Measurements from ENCODE around the gene ITGB7. TPM values are rescaled to one million over a fixed set of nuclear protein-coding genes. Genes with fewer than 3 reads are reported as not detected.

ITGB7 gene
- total and polyA plus RNA-seq, 5 donors from 2014 or later = 279 to 382 (median 324) TPM

DNA sequence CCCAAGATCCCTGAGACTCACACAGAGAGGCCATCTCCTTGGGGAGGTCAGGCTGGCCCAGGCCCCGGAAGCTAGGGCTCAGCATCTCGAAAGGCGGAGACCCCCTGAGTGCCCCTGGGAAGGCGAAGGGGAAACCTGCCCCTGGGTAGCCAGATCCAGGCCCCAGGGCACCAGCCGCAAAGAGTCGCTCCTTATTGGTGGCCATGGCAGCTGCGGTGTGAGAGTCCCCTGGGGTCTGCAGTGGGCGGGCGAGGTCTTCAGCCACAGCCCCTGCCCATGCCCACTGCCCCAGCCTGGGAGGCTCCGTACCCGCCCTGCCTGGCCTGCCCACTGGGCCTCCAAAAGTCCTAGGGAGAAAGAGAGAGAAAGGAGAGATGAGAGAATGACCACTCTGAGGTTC lies 20.3 kb upstream of the ITGB7 start:
- Histone ChIP-seq H3K27me3 (ENCODE audit: control insufficient read depth, insufficient read depth, low read length) (no peaks in the 10 kb centered on the region), H3K36me3 (ENCODE audit: control insufficient read depth, insufficient read depth, low read length) (no peaks in the 10 kb centered on the region), H3K9me3 (ENCODE audit: control insufficient read depth in 2 of 2, low read length in 2 of 2) (no peaks in the 10 kb centered on the region), H3K27ac (ENCODE audit: insufficient read depth, low read length, poor library complexity, severe bottlenecking) (no peak overlapping the region), H3K4me1 (ENCODE audit: control insufficient read depth, insufficient read depth, low read length, poor library complexity, severe bottlenecking) (peaks cover 48% of the 10 kb centered on the region), H3K4me3 (ENCODE audit: low read depth, low read length) (no peak overlapping the region)
- ATAC-seq (ENCODE audit: low read depth in 2 of 2) (no peak), DNase-seq (no peak)
- no peaks in the 10 kb centered on the region for H3K27me3 Mint-ChIP-seq
- peaks cover 4% of the 10 kb centered on the region for H3K36me3 Mint-ChIP-seq
- H3K4me3 Mint-ChIP-seq = no peak overlapping the region
- no peaks in the 10 kb centered on the region for H3K9me3 Mint-ChIP-seq
- H3K27ac Mint-ChIP-seq = peak overlapping the region in 1 of 3 donors; percentile 17
- H3K4me1 Mint-ChIP-seq = peaks cover 6 to 74% (median 44%) of the 10 kb centered on the region in 4 donors

DNA sequence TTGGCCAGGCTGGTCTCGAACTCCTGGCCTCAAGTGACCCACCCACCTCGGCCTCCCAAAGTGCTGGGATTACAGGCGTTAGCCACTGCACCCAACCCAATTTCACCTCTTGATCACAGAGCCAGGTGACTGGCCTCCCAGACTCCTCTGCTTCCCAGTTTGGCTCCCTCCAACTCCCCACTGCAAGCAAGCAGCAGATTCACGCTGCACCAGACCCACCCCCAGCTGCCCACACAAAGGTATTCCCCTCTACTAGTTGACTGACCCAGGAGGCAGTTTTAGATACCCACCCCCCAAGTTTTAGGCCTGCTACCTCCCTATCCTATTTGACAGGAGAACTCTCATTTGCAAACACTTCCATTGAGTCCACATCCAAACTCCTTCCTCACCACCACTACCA lies 19.8 kb upstream of the ITGB7 start:
- no peak overlapping the region for H3K4me3 ChIP-seq (ENCODE audit: low read depth, low read length)
- H3K36me3 ChIP-seq (ENCODE audit: control insufficient read depth, insufficient read depth, low read length) = no peaks in the 10 kb centered on the region
- H3K4me3 Mint-ChIP-seq = peak overlapping the region in 1 of 4 donors; percentile 33
- H3K9me3 Mint-ChIP-seq = no peaks in the 10 kb centered on the region
- H3K36me3 Mint-ChIP-seq = peaks cover 4% of the 10 kb centered on the region
- H3K4me1 Mint-ChIP-seq = peaks cover 10 to 78% (median 48%) of the 10 kb centered on the region in 4 donors
- H3K4me1 ChIP-seq (ENCODE audit: control insufficient read depth, insufficient read depth, low read length, poor library complexity, severe bottlenecking) = peaks cover 52% of the 10 kb centered on the region
- DNase-seq = no peak
- no peaks in the 10 kb centered on the region for H3K27me3 ChIP-seq (ENCODE audit: control insufficient read depth, insufficient read depth, low read length)
- H3K27me3 Mint-ChIP-seq = no peaks in the 10 kb centered on the region
- ATAC-seq (ENCODE audit: low read depth in 2 of 2) = no peak
- no peaks in the 10 kb centered on the region for H3K9me3 ChIP-seq (ENCODE audit: control insufficient read depth in 2 of 2, low read length in 2 of 2)
- peak overlapping the region in 2 of 3 donors; percentile 17 to 39 for H3K27ac Mint-ChIP-seq
- no peak overlapping the region for H3K27ac ChIP-seq (ENCODE audit: insufficient read depth, low read length, poor library complexity, severe bottlenecking)

DNA sequence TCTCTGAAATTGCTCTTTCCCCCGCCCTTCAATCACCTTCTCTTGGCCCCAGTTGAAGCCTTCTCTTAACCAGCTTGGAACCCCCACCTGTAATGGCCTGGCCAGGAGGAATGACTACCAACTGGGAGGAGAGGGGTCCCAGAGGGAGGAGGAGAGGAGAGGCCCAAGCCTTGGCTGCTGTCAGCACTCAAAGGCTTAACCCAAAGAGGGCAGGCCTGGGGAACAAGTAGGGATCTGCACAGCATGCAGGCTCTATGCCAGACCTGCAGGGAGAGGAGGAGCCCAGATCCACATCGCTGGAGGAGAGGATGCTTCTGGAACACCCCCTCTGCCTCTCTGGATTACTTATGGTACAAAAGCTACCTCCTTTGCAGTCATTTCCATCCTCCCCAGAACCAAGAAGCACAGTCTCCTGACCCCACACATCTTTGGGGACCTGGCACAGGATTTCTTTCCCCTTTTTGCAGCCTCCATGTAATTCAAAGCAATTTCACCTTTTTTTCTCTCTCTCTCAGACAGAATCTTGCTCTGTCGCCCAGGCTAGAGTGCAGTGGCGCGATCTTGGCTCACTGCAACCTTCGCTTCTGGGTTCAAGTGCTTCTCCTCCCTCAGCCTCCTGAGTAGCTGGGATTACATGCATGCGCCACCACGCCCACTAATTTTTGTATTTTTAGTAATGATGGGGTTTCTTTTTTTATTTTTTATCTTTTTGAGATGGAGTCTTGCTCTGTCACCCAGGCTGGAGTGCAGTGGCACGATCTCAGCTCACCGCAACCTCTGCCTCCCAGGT lies 18.8 kb upstream of the ITGB7 start:
- Mint-ChIP-seq H3K4me3 (peak overlapping the region; percentile 45 to 89 (median 67)), H3K9me3 (no peaks in the 10 kb centered on the region), H3K27me3 (no peaks in the 10 kb centered on the region), H3K4me1 (peaks cover 10 to 75% (median 48%) of the 10 kb centered on the region in 4 donors), H3K36me3 (peaks cover 4% of the 10 kb centered on the region), H3K27ac (peak overlapping the region; percentile 64 to 96 (median 83))
- no peaks in the 10 kb centered on the region for H3K9me3 ChIP-seq (ENCODE audit: control insufficient read depth in 2 of 2, low read length in 2 of 2)
- H3K4me3 ChIP-seq (ENCODE audit: low read depth, low read length) = no peak overlapping the region
- H3K27me3 ChIP-seq (ENCODE audit: control insufficient read depth, insufficient read depth, low read length) = no peaks in the 10 kb centered on the region
- no peak overlapping the region for H3K27ac ChIP-seq (ENCODE audit: insufficient read depth, low read length, poor library complexity, severe bottlenecking)
- peaks cover 43% of the 10 kb centered on the region for H3K4me1 ChIP-seq (ENCODE audit: control insufficient read depth, insufficient read depth, low read length, poor library complexity, severe bottlenecking)
- no peak for DNase-seq
- no peaks in the 10 kb centered on the region for H3K36me3 ChIP-seq (ENCODE audit: control insufficient read depth, insufficient read depth, low read length)
- ATAC-seq (ENCODE audit: low read depth in 2 of 2) = no peak

DNA sequence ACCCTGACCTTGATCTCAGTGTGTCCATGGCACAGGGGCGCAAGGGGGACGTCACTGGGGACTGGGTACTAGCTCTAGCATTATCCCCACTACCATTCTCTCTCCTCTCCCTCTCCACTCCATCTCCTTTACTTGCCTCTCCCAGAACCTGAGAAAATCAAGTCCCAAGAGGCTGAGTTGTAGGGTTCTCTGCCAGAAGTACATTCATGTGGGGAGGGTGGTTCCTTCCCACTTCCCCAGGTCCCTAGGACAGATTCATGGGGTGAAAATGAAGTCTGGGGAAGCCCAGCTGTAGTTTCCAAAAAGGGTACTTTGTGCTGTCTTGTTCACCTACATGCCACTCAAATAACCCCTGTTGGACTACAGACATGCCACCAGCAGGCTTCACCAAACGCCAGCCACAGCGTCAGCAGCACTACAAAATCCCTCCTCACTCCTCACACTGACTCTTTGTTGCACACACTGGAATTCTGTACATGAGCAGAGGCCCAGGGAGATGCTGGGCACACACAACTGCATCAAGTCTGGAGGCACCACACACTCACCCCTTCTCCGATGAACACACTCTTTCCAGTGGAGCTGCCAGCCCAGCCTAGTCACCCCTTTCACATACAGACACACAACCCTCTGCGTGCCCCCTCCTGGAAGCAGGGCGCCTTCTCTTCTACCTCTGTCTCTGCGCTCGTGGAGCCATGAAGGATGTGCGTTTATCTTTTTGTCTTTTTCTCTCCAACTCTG lies 18.0 kb upstream of the ITGB7 start:
- no peaks in the 10 kb centered on the region for H3K27me3 ChIP-seq (ENCODE audit: control insufficient read depth, insufficient read depth, low read length)
- peak overlapping the region; percentile 93 for H3K27ac ChIP-seq (ENCODE audit: insufficient read depth, low read length, poor library complexity, severe bottlenecking)
- no peaks in the 10 kb centered on the region for H3K36me3 ChIP-seq (ENCODE audit: control insufficient read depth, insufficient read depth, low read length)
- Mint-ChIP-seq H3K36me3 (peaks cover 4% of the 10 kb centered on the region), H3K4me3 (peak overlapping the region; percentile 50 to 89 (median 68)), H3K9me3 (no peaks in the 10 kb centered on the region), H3K27me3 (no peaks in the 10 kb centered on the region), H3K27ac (peak overlapping the region; percentile 64 to 96 (median 83)), H3K4me1 (peaks cover 10 to 78% (median 47%) of the 10 kb centered on the region in 4 donors)
- no peak overlapping the region for H3K4me3 ChIP-seq (ENCODE audit: low read depth, low read length)
- peaks cover 38% of the 10 kb centered on the region for H3K4me1 ChIP-seq (ENCODE audit: control insufficient read depth, insufficient read depth, low read length, poor library complexity, severe bottlenecking)
- no peaks in the 10 kb centered on the region for H3K9me3 ChIP-seq (ENCODE audit: control insufficient read depth in 2 of 2, low read length in 2 of 2)
- ATAC-seq (ENCODE audit: low read depth in 2 of 2) (no peak), DNase-seq (no peak)

DNA sequence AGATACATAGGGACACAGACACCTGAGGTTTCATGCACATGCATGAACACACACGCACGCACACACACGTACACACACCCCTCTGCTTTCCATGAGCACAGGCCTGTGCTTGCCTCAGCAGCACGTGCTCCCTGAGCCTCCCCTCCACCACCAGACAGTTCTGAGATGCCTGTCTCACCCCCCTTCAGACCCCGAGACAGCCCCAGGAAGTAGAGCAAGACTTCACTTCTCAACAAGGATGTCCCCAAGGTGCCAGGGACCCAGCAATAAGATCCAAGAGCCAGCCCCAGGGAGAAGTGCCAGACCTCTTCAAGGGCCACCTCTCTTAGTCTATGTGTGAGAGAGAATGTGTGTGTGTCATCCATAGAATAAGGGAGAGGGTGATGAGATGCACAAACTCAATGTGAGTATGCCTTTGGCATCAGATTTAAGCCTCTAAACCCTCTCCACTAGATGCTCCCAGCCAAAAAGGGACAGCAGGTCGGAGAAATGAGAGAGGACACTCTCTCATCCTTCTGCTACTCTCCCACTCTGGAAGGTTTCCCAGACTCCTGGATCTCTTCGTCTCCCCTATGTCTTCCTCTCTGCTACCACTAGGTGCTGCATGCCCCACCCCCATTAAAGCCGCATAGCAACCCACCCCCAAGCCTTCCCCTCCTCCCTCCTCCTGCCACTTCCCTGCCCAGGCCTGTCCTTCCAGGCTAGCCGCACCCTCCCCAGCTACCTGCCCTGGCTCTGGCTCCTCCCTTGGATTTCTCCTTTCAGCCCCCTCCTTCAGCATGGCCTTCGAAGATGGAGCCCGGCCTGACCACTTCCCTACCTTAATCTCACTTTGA lies 17.2 kb upstream of the ITGB7 start:
- Histone ChIP-seq H3K27me3 (ENCODE audit: control insufficient read depth, insufficient read depth, low read length) (no peaks in the 10 kb centered on the region), H3K4me3 (ENCODE audit: low read depth, low read length) (peak overlapping the region; percentile 37), H3K36me3 (ENCODE audit: control insufficient read depth, insufficient read depth, low read length) (no peaks in the 10 kb centered on the region), H3K9me3 (ENCODE audit: control insufficient read depth in 2 of 2, low read length in 2 of 2) (no peaks in the 10 kb centered on the region), H3K27ac (ENCODE audit: insufficient read depth, low read length, poor library complexity, severe bottlenecking) (peak overlapping the region; percentile 93), H3K4me1 (ENCODE audit: control insufficient read depth, insufficient read depth, low read length, poor library complexity, severe bottlenecking) (peaks cover 39% of the 10 kb centered on the region)
- H3K27me3 Mint-ChIP-seq = no peaks in the 10 kb centered on the region
- peaks cover 10 to 75% (median 44%) of the 10 kb centered on the region in 4 donors for H3K4me1 Mint-ChIP-seq
- DNase-seq (no peak), ATAC-seq (ENCODE audit: low read depth in 2 of 2) (no peak)
- peak overlapping the region; percentile 76 to 92 (median 83) for H3K4me3 Mint-ChIP-seq
- no peaks in the 10 kb centered on the region for H3K9me3 Mint-ChIP-seq
- peaks cover 4% of the 10 kb centered on the region for H3K36me3 Mint-ChIP-seq
- peak overlapping the region; percentile 64 to 96 (median 89) for H3K27ac Mint-ChIP-seq

DNA sequence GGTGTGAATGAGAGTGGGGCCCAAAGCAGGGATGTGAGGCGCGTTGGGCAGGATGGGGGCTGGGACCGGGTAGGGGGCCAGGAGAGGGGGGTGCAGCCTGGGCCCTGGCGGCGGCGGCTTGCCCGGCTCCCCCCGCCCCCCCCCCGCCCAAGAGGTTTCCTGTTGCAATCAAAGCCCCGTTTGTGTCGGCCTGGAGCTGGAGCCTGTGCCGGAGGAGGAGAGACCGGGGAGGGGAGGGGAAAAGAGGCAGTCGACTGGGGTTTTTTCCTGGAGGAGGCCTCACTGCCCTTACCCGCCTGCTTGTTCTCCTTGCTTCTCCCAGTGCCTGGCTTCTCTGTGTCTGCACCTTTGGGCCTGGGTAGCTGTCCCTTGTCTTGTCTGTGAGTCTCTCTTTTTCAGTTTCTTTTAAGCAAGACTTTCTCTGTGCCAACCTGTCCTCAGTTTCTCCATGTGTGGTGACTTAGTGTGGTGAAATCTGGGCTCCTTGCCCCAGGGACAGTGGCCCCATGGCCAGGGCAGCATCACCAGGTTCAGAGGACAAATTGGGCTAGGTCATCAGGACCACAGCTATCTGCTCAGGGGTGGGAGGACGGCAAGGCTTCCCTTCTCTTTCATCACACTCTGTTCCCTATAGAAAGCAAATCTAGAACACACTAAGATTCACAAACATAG lies 16.5 kb upstream of the ITGB7 start:
- H3K4me1 ChIP-seq (ENCODE audit: control insufficient read depth, insufficient read depth, low read length, poor library complexity, severe bottlenecking) = peaks cover 46% of the 10 kb centered on the region
- H3K4me3 ChIP-seq (ENCODE audit: low read depth, low read length) = peak overlapping the region; percentile 37
- H3K36me3 ChIP-seq (ENCODE audit: control insufficient read depth, insufficient read depth, low read length) = no peaks in the 10 kb centered on the region
- H3K9me3 Mint-ChIP-seq = no peaks in the 10 kb centered on the region
- H3K9me3 ChIP-seq (ENCODE audit: control insufficient read depth in 2 of 2, low read length in 2 of 2) = no peaks in the 10 kb centered on the region
- peak overlapping the region; percentile 93 for H3K27ac ChIP-seq (ENCODE audit: insufficient read depth, low read length, poor library complexity, severe bottlenecking)
- no peak for ATAC-seq (ENCODE audit: low read depth in 2 of 2)
- H3K36me3 Mint-ChIP-seq = peaks cover 4% of the 10 kb centered on the region
- DNase-seq = peak in 1 of 3 donors; percentile 59
- H3K27me3 ChIP-seq (ENCODE audit: control insufficient read depth, insufficient read depth, low read length) = no peaks in the 10 kb centered on the region
- peak overlapping the region; percentile 64 to 96 (median 92) for H3K27ac Mint-ChIP-seq
- H3K4me1 Mint-ChIP-seq = peaks cover 10 to 74% (median 46%) of the 10 kb centered on the region in 4 donors
- H3K27me3 Mint-ChIP-seq = no peaks in the 10 kb centered on the region
- peak overlapping the region; percentile 83 to 92 (median 84) for H3K4me3 Mint-ChIP-seq

DNA sequence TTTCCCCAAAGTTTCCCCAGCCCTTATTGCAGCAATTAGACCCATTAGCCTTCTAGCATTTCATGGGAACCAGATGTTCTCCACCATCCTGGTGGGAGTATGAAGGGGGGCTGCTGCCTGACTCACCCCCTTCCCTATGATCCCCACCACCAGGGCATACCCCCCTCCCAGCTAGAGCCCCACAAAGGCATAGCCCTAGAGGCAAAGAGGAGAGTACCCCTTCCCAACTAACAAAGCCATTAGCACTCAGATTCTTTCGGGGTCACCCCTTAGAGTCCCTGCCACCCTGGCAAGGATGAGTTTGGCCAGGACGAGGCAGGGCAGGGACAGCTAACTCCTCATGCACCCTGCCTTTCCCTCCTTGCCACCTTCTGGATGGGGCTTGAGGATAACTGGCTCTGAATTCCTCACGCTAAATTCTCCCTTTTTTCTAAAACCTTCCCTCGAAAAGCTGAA lies 15.8 kb upstream of the ITGB7 start:
- Histone ChIP-seq H3K4me1 (ENCODE audit: control insufficient read depth, insufficient read depth, low read length, poor library complexity, severe bottlenecking) (peaks cover 52% of the 10 kb centered on the region), H3K27ac (ENCODE audit: insufficient read depth, low read length, poor library complexity, severe bottlenecking) (peak overlapping the region; percentile 93), H3K36me3 (ENCODE audit: control insufficient read depth, insufficient read depth, low read length) (no peaks in the 10 kb centered on the region), H3K9me3 (ENCODE audit: control insufficient read depth in 2 of 2, low read length in 2 of 2) (no peaks in the 10 kb centered on the region), H3K27me3 (ENCODE audit: control insufficient read depth, insufficient read depth, low read length) (no peaks in the 10 kb centered on the region), H3K4me3 (ENCODE audit: low read depth, low read length) (peak overlapping the region; percentile 31)
- no peak for DNase-seq
- no peak for ATAC-seq (ENCODE audit: low read depth in 2 of 2)
- Mint-ChIP-seq H3K36me3 (peaks cover 4% of the 10 kb centered on the region), H3K9me3 (no peaks in the 10 kb centered on the region), H3K27me3 (no peaks in the 10 kb centered on the region), H3K4me1 (peaks cover 10 to 74% (median 48%) of the 10 kb centered on the region in 4 donors), H3K27ac (peak overlapping the region; percentile 64 to 92 (median 79)), H3K4me3 (peak overlapping the region; percentile 83 to 87 (median 84))

All from CD4-positive, CD25-positive, alpha-beta regulatory T cell (primary cell).